OCI-LY7 (cell line): ENCODE data around the gene DUOXA2. TPM values are rescaled to one million over a fixed set of nuclear protein-coding genes. Genes with fewer than 3 reads are reported as not detected.

Experiments
- BruUV-seq: library from RNA; stranded (reverse); fragments of 400-500 nt; replicated peaks from 2 replicates; lab custom pipeline; 2021; lab: Mats Ljungman, UMichigan
- CTCF ChIA-PET: fragments of 300-600 bp; sonication (Branson Sonifier 250); formaldehyde crosslinking; loops from one replicate; lab custom pipeline; 2022; ENCODE audit warnings: antibody characterized with exemption; ENCODE audit not compliant: unreplicated experiment; lab: Charles Lee
- POLR2A ChIA-PET: fragments of 300-600 bp; sonication (Branson Sonifier 250); formaldehyde crosslinking; loops from one replicate; lab custom pipeline; 2022; ENCODE audit warnings: antibody characterized with exemption; lab: Charles Lee
- DNase-seq: peaks from one replicate; pipeline ENCODE4 v3.0.0-alpha.2; 2015; ENCODE audit warnings: low spot score
- H2AFZ ChIP-seq: fragments of 200-600 bp; sonication (generic), shearing (Covaris generic); 2 replicates; pipeline ENCODE4 v1.6.1; 2014; ENCODE audit warnings: mild to moderate bottlenecking, antibody characterized with exemption, low read length, moderate library complexity
- H3K27ac ChIP-seq: fragments of 200-600 bp; sonication (generic); 2 replicates; pipeline ENCODE4 v1.5.1; 2014; ENCODE audit warnings: mixed run types, low read depth, mild to moderate bottlenecking, moderate library complexity, low read length, inconsistent platforms; ENCODE audit not compliant: poor library complexity, severe bottlenecking
- H3K36me3 ChIP-seq: fragments of 200-600 bp; sonication (generic); 2 replicates; pipeline ENCODE4 v1.6.1; 2014; ENCODE audit warnings: mild to moderate bottlenecking, antibody characterized with exemption, low read length, moderate library complexity, mixed read lengths; ENCODE audit not compliant: insufficient read depth
- H3K4me1 ChIP-seq: fragments of 200-600 bp; sonication (generic); 2 replicates; pipeline ENCODE4 v1.5.1; 2014; ENCODE audit warnings: mild to moderate bottlenecking, low read length; ENCODE audit not compliant: insufficient read depth, poor library complexity, severe bottlenecking
- H3K4me2 ChIP-seq: fragments of 200-600 bp; sonication (generic); 2 replicates; pipeline ENCODE4 v1.6.1; 2014; ENCODE audit warnings: mild to moderate bottlenecking, low read length
- H3K4me3 ChIP-seq: fragments of 200-600 bp; sonication (generic); 2 replicates; pipeline ENCODE4 v1.5.1; 2014; ENCODE audit warnings: mild to moderate bottlenecking, low read depth, low read length; ENCODE audit not compliant: poor library complexity, severe bottlenecking
- H3K79me2 ChIP-seq: fragments of 200-600 bp; sonication (generic); 2 replicates; pipeline ENCODE4 v1.6.1; 2016; ENCODE audit warnings: low read depth, mild to moderate bottlenecking, low read length, moderate library complexity, mixed read lengths; ENCODE audit not compliant: insufficient read depth
- H3K9me2 ChIP-seq: fragments of 200-600 bp; sonication (generic); 2 replicates; pipeline ENCODE4 v1.6.1; 2016; ENCODE audit warnings: mild to moderate bottlenecking, low read length, mixed read lengths; ENCODE audit not compliant: insufficient read depth
- H3K9me3 ChIP-seq: fragments of 200-600 bp; sonication (generic); 2 replicates; pipeline ENCODE4 v1.6.1; 2014; ENCODE audit warnings: mild to moderate bottlenecking, mixed run types, low read length, mixed read lengths
- H4K20me1 ChIP-seq: fragments of 200-600 bp; sonication (generic); 2 replicates; pipeline ENCODE4 v1.6.1; 2014; ENCODE audit warnings: mild to moderate bottlenecking, antibody characterized with exemption, low read length, moderate library complexity, mixed read lengths; ENCODE audit not compliant: insufficient read depth
- CTCF ChIP-seq: fragments of 200-600 bp; sonication (generic); conservative IDR thresholded peaks from 2 replicates; pipeline ENCODE4 v1.5.1; 2014; ENCODE audit warnings: mild to moderate bottlenecking, antibody characterized with exemption, low read length, moderate library complexity, mixed read lengths
- EZH2phosphoT487 ChIP-seq: fragments of 200-600 bp; sonication (generic); IDR thresholded peaks from 2 replicates; pipeline ENCODE4 v1.6.1; 2018; ENCODE audit warnings: low read depth, borderline replicate concordance, mild to moderate bottlenecking, mixed run types, antibody characterized with exemption, low read length, moderate library complexity, mixed read lengths
- intact Hi-C: fragments of 100-400 bp; cut with micrococcal nuclease; formaldehyde crosslinking; loops from one replicate; pipeline ENCODE4 v1.10.0; 2022; ENCODE audit not compliant: unreplicated experiment
- total RNA-seq, 2 experiments: library from RNA; depleted of rRNA in 1 of 2; stranded (reverse); fragments of >200 nt in 1 of 2; shearing (Covaris generic) in 1 of 2; gene quantifications; 2 replicates each; pipeline ENCODE4 v1.2.3, GENCODE V29; 2014 to 2022

Gene DUOXA2
- total RNA-seq, 2 experiments from 2014 or later, result not detected

- no peaks in the 10 kb centered on the region for H3K79me2 ChIP-seq
- H3K4me2 ChIP-seq, result no peak overlapping the region
- TF ChIP-seq EZH2phosphoT487, result no peak
- TF ChIP-seq CTCF, result no peak
- no peaks in the 10 kb centered on the region for H3K4me1 ChIP-seq
- intact Hi-C loops, result no loop called here
- no peaks in the 10 kb centered on the region for H4K20me1 ChIP-seq
- H3K9me3 ChIP-seq, result no peaks in the 10 kb centered on the region
- POLR2A ChIA-PET, result interaction anchor here (0.6 kb wide), 1 partner anchor 241 kb away, joined by 3 read pairs; no protein-coding TSS in a partner anchor
- H3K36me3 ChIP-seq, result no peaks in the 10 kb centered on the region
- H2AFZ ChIP-seq, result no peak overlapping the region
- no peaks in the 10 kb centered on the region for H3K9me2 ChIP-seq
- DNase-seq, result no peak
- H3K27ac ChIP-seq, result no peak overlapping the region
- H3K4me3 ChIP-seq, result no peak overlapping the region
- CTCF ChIA-PET, result interaction anchor here (0.6 kb wide), 1 partner anchor 355 kb away, joined by 3 read pairs; no protein-coding TSS in a partner anchor
- BruUV-seq, result no TSS peak
Observed at GRCh38 chr15:45088801-45089711, 25.1 kb upstream of the DUOXA2 start.

DNA sequence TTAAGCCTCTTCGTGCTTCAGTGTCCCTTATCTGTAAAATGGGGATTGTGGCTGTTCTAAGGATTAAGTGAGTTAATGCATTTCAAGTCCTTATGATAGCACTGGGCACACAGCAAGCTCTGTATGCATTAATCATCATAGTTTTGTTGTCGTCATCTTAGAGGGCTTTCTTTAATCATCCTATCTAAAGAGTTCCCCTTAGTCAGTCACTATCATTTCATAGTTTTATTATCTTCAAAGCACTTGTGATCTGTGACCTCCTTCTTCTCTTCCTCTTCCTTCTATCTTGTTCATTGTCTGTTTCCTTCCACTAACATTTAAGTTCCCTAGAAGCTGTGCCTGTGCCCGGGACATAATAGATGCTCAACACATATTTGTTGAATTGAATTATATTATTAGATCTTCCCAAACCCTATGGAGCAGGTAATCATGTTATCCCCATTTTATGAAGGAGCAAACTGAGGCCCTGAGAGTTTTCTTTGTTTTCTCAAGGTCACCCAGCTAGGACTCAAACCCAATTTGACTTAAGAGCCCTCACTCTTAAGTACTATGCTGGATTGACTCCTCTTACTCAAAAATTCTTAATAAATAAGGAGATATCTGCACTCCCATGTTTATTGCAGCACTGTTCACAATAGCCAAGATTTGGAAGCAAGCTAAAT lies 24.3 kb upstream of the DUOXA2 start:
- no peaks in the 10 kb centered on the region for H3K36me3 ChIP-seq
- H4K20me1 ChIP-seq, result no peaks in the 10 kb centered on the region
- no peaks in the 10 kb centered on the region for H3K79me2 ChIP-seq
- H3K4me2 ChIP-seq, result no peak overlapping the region
- ChIA-PET POLR2A (interaction anchor here (0.6 kb wide), 2 partner anchors 334 to 924 kb away, joined by 3 to 4 read pairs; no protein-coding TSS in a partner anchor), CTCF (no interaction called here)
- no peaks in the 10 kb centered on the region for H3K4me1 ChIP-seq
- no peak overlapping the region for H2AFZ ChIP-seq
- no peak for DNase-seq
- TF ChIP-seq CTCF, result no peak
- no peak for TF ChIP-seq EZH2phosphoT487
- no peaks in the 10 kb centered on the region for H3K9me2 ChIP-seq
- no peak overlapping the region for H3K27ac ChIP-seq
- intact Hi-C loops, result no loop called here
- no TSS peak for BruUV-seq
- H3K9me3 ChIP-seq, result no peaks in the 10 kb centered on the region
- H3K4me3 ChIP-seq, result no peak overlapping the region
